Measurements from ENCODE around the gene NNMT. TPM values are rescaled to one million over a fixed set of nuclear protein-coding genes. Genes with fewer than 3 reads are reported as not detected.
A peak's percentile ranks its signal among the peaks of the same experiment; 100 is the strongest.

NNMT gene
- total RNA-seq, 1 experiment from 2014 or later: 187 TPM

DNA sequence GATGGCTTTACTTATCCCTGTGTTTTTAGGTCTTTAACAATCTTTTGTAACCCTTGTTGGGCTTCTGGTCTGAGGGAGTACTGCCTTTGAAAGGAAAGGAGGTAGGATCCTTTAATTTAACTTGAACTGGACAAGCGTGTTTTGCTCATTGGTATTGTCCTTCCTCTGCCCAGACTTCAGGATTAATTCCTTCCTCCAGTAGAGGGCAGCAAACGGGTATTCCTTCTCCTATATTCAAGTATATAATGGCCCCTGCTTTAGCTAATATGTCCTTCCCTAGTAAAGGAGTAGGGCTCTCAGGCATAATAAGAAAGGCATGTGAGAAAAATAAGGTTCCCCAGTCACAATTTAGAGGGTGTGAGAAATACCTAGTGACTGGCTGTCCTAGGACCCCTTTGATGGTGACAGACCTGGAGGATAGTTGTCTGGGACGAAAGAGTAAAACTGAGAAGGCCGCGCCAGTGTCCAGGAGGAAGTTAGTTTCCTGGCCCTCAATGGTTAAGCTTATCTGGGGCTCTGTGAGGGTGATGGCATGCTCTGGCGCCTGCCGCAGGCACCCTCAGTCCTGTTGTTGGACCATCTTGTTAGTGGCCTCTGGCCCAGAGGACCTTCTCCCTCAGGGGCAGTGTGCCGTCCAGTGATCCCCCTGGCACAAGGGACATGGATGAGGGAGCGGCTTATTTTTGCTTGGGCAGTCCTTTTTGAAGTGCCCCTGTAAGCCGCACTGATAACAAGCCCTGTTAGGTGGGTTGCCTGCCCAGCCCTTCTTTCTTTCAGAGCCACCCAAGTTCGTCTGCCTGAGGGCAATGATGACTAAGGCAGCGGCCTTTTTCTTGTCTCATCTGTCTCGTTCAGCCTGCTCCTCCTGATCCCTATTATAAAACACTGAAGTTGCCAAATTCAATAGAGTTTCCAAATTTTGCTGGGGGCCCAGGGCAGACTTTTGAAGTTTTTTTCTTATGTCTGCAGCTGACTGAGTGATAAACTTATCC, 52.3 kb downstream of the NNMT start:
- DNase-seq (ENCODE audit: low read depth): peak; percentile 48

- peak; percentile 20 for DNase-seq (ENCODE audit: low read depth)
Observed at GRCh38 chr11:114350022-114350421, 53.8 kb downstream of the NNMT start.

- DNase-seq (ENCODE audit: low read depth): no peak
Observed at GRCh38 chr11:114353443-114353842, 57.2 kb downstream of the NNMT start.

GRCh38 chr11:114354076-114354475, 57.9 kb downstream of the NNMT start:
- DNase-seq (ENCODE audit: low read depth): peak; percentile 75

DNA sequence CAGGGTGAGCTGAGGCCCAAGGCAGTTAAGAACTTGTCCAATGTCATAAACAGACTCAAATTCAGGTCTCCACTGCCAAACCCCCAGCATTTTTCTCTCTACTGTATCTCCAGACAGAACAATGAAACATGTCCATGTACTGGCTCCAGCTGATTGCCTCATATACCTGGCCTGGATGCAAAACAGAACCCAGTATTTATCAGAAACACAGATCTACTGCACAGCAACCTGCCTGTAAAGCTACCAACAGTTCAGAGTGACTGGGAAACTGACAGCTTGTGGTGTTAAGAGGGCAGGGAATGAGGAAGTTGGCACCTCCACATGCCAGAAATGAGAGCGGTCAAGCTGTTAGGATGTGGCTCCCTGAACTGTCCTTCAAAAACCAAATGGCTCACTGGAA, 62.5 kb downstream of the NNMT start:
- no peak for DNase-seq (ENCODE audit: low read depth)

DNA sequence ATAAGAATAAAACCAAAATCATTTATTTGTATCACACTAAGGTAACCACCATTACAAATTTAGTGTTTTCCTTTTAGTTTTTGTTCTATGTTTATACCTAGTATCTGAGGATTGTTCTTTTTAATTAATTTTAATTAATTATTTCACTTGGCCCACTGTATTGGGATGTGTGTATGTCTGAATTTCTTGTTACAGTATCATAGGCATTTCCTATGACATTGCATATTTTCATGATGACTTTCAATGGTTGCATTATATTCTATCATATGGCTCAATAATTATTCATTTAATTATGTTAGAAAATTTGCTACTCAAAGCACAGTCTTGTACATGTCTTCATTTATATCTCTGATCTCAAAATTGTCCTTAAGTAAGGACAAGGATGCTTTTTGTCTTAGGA, 63.1 kb downstream of the NNMT start:
- no peak for DNase-seq (ENCODE audit: low read depth)

- DNase-seq (ENCODE audit: low read depth): no peak
Observed at GRCh38 chr11:114362326-114362725, 66.1 kb downstream of the NNMT start.

DNA sequence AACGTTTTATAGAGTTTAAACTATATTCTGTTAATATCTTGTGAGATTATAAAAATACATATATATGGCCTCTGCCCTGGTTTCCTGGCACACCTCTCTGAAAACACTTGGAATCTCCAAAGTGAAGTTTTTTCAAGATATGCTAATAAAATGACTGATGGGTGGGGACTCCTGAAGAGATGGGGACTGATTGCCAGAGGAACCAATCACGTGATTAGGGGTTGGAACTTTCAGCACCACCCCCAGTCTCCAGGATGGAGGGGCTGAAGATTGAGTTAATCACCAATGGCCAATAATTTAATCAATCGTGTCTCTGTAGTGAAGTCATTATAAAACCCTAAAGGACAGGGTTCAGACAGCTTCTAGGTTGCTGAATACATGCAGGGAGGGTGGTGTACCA, 66.8 kb downstream of the NNMT start:
- DNase-seq (ENCODE audit: low read depth): no peak

Other genes with a start within 250 kb of the NNMT start
- gene ZBTB16, start 236.7 kb upstream of the NNMT start, total RNA-seq (2014; rRNA removed; shearing (Covaris generic)): not detected in 2 replicates
- 6.9 TPM in 2 replicates for gene C11orf71, start 104.1 kb downstream of the NNMT start, total RNA-seq (2014; rRNA removed; shearing (Covaris generic))
- gene RBM7, start 104.3 kb downstream of the NNMT start, total RNA-seq (2014; rRNA removed; shearing (Covaris generic)): 39.1 and 39.7 TPM in 2 replicates
- gene REXO2, start 143.1 kb downstream of the NNMT start, total RNA-seq (2014; rRNA removed; shearing (Covaris generic)): 159 and 340 TPM in 2 replicates